ENCODE data around the gene TCAF1.

DNA sequence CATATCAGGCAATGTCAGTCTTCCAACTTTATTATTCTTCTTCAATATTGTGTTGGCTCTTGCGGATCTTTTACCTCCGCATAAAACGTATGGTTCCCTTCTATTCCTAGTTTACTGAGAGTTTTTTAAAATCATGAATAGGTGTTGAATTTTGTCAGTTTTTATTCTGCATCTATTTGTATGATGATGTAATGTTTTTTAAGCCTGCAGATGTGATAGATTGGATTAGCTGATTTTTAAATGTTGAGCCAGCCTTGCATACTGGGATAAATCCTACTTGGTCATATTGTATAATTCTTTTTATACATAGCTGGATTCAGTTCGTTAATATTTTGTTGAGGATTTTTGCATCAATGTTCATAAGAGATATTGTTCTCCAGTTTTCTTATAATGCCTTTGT lies 43.4 kb upstream of the TCAF1 start:
- TF ChIP-seq, protein P1, sequence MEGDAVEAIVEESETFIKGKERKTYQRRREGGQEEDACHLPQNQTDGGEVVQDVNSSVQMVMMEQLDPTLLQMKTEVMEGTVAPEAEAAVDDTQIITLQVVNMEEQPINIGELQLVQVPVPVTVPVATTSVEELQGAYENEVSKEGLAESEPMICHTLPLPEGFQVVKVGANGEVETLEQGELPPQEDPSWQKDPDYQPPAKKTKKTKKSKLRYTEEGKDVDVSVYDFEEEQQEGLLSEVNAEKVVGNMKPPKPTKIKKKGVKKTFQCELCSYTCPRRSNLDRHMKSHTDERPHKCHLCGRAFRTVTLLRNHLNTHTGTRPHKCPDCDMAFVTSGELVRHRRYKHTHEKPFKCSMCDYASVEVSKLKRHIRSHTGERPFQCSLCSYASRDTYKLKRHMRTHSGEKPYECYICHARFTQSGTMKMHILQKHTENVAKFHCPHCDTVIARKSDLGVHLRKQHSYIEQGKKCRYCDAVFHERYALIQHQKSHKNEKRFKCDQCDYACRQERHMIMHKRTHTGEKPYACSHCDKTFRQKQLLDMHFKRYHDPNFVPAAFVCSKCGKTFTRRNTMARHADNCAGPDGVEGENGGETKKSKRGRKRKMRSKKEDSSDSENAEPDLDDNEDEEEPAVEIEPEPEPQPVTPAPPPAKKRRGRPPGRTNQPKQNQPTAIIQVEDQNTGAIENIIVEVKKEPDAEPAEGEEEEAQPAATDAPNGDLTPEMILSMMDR (IDR thresholded peaks at IDR 0.05 in 2 of 3, conservative IDR thresholded peaks at IDR 0.05 in 1 of 3; ENCODE audit: borderline replicate concordance in 1 of 3, insufficient read depth in 1 of 3, low read depth in 2 of 3, low read length in 2 of 3), result no peak
- no peak for TF ChIP-seq TCF7L2 (IDR thresholded peaks at IDR 0.05; ENCODE audit: borderline replicate concordance, extremely low read depth, insufficient read depth, insufficient read length)
- no peak for TF ChIP-seq SIN3A (IDR thresholded peaks at IDR 0.05; ENCODE audit: low read depth)
- no peak for TF ChIP-seq RAD21 (IDR thresholded peaks at IDR 0.05; ENCODE audit: low read depth)
- TF ChIP-seq JUND (IDR thresholded peaks at IDR 0.05), result no peak
- no peak for TF ChIP-seq EZH2phosphoT487 (IDR thresholded peaks at IDR 0.05; ENCODE audit: borderline replicate concordance)
- no peak for TF ChIP-seq SRF (IDR thresholded peaks at IDR 0.05; ENCODE audit: low read depth)
- no peak for TF ChIP-seq POLR2A (IDR thresholded peaks at IDR 0.05; ENCODE audit: borderline replicate concordance, extremely low read depth, insufficient read depth, insufficient read length)
